PC-9 (cell line): ENCODE results near the gene ST7.

Source experiments
- EZH2 ChIP-seq: fragments of 200-600 bp; sonication (generic); IDR thresholded peaks from 2 replicates; pipeline ENCODE4 v1.8.0; 2017; ENCODE audit warnings: antibody characterized with exemption, low read depth
- TF ChIP-seq, protein P1 (sequence below): fragments of 200-600 bp; sonication (generic); conservative IDR thresholded peaks from 2 replicates; pipeline ENCODE4 v1.6.1; 2017; ENCODE audit warnings: mixed run types, antibody characterized with exemption, mild to moderate bottlenecking, moderate library complexity

DNA sequence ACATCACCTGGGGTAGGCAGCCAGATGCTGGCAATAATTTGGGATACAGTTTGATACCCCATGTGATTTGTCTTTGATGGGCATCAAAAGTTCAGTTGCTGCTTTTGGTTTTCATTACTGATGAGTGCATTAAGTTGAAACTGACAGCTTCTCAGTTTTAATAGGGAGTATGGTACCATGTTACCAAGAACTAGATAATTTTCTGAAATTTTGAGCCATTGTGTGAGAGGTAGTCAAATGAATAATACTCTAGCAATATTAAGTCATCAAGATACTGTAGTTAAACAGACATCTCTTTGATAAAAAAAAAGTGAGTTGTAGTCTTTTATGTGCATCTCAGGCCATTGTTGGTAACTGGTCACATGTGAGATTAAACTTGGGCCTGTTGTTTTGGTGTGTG, 71.5 kb downstream of the ST7 start:
- TF ChIP-seq, protein P1, sequence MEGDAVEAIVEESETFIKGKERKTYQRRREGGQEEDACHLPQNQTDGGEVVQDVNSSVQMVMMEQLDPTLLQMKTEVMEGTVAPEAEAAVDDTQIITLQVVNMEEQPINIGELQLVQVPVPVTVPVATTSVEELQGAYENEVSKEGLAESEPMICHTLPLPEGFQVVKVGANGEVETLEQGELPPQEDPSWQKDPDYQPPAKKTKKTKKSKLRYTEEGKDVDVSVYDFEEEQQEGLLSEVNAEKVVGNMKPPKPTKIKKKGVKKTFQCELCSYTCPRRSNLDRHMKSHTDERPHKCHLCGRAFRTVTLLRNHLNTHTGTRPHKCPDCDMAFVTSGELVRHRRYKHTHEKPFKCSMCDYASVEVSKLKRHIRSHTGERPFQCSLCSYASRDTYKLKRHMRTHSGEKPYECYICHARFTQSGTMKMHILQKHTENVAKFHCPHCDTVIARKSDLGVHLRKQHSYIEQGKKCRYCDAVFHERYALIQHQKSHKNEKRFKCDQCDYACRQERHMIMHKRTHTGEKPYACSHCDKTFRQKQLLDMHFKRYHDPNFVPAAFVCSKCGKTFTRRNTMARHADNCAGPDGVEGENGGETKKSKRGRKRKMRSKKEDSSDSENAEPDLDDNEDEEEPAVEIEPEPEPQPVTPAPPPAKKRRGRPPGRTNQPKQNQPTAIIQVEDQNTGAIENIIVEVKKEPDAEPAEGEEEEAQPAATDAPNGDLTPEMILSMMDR = no peak
- no peak for TF ChIP-seq EZH2
